Activated T-cell treated with anti-CD3 and anti-CD28 coated beads, Interleukin-2, amount 50 U/mL, for 1 hour (primary cell): ENCODE data around the gene CADPS.

ENCODE experiments used
- DNase-seq: peaks from one replicate; pipeline ENCODE4 v3.0.0-alpha.2; 2020

The CADPS gene

GRCh38 chr3:62872318-62872717 is 2.9 kb downstream of the CADPS start:
- DNase-seq, result no peak

- DNase-seq, result no peak
Observed at GRCh38 chr3:62870321-62870720, 4.9 kb downstream of the CADPS start.

GRCh38 chr3:62863648-62864047 is 11.6 kb downstream of the CADPS start:
- DNase-seq, result no peak

- DNase-seq, result no peak
Observed at GRCh38 chr3:62859203-62859791, 15.9 kb downstream of the CADPS start.

GRCh38 chr3:62845996-62846395 is 29.2 kb downstream of the CADPS start:
- DNase-seq, result no peak

- no peak for DNase-seq
Observed at GRCh38 chr3:62843508-62843907, 31.7 kb downstream of the CADPS start.

- DNase-seq, result no peak
Observed at GRCh38 chr3:62839748-62840147, 35.5 kb downstream of the CADPS start.

- no peak for DNase-seq
Observed at GRCh38 chr3:62837145-62837787, 38.0 kb downstream of the CADPS start.

- no peak for DNase-seq
Observed at GRCh38 chr3:62835554-62836236, 39.5 kb downstream of the CADPS start.

GRCh38 chr3:62833538-62833937 is 41.7 kb downstream of the CADPS start:
- DNase-seq, result no peak

- DNase-seq, result no peak
Observed at GRCh38 chr3:62832553-62832952, 42.7 kb downstream of the CADPS start.

- no peak for DNase-seq
Observed at GRCh38 chr3:62830727-62831322, 44.4 kb downstream of the CADPS start.

GRCh38 chr3:62827550-62827949 is 47.7 kb downstream of the CADPS start:
- DNase-seq, result no peak

GRCh38 chr3:62824965-62825592 is 50.1 kb downstream of the CADPS start:
- DNase-seq, result no peak

- no peak for DNase-seq
Observed at GRCh38 chr3:62823461-62824050, 51.7 kb downstream of the CADPS start.

GRCh38 chr3:62822905-62823304 is 52.3 kb downstream of the CADPS start:
- DNase-seq, result no peak

GRCh38 chr3:62818347-62818746 is 56.9 kb downstream of the CADPS start:
- no peak for DNase-seq

- DNase-seq, result no peak
Observed at GRCh38 chr3:62817678-62818077, 57.5 kb downstream of the CADPS start.

- DNase-seq, result no peak
Observed at GRCh38 chr3:62815981-62816380, 59.2 kb downstream of the CADPS start.

- no peak for DNase-seq
Observed at GRCh38 chr3:62812631-62813030, 62.6 kb downstream of the CADPS start.

GRCh38 chr3:62811119-62811518 is 64.1 kb downstream of the CADPS start:
- no peak for DNase-seq

GRCh38 chr3:62809369-62809768 is 65.8 kb downstream of the CADPS start:
- no peak for DNase-seq
